Hepatocyte (in vitro differentiated cells): Measurements from ENCODE around the gene PLD1. TPM values are rescaled to one million over a fixed set of nuclear protein-coding genes. Genes with fewer than 3 reads are reported as not detected.

Experiments
- DNase-seq: peaks from one replicate; pipeline ENCODE4 v3.0.0-alpha.2; 2016; ENCODE audit warnings: low spot score
- H2AFZ ChIP-seq: fragments of 200-600 bp; sonication (generic); 2 replicates; pipeline ENCODE4 v1.6.0; 2016; ENCODE audit warnings: antibody characterized with exemption, mild to moderate bottlenecking
- H3K27ac ChIP-seq: fragments of 200-600 bp; sonication (generic); 2 replicates; pipeline ENCODE4 v1.5.1; 2016; ENCODE audit warnings: mild to moderate bottlenecking
- H3K27me3 ChIP-seq: fragments of 200-600 bp; sonication (generic); 2 replicates; pipeline ENCODE4 v1.6.1; 2016
- H3K36me3 ChIP-seq: fragments of 200-600 bp; sonication (generic); replicated peaks from 2 replicates; pipeline ENCODE4 v1.5.1; 2016; ENCODE audit warnings: low read depth; ENCODE audit not compliant: insufficient read depth
- H3K4me1 ChIP-seq: fragments of 200-600 bp; sonication (generic); 2 replicates; pipeline ENCODE4 v1.5.1; 2016; ENCODE audit warnings: mild to moderate bottlenecking, moderate library complexity; ENCODE audit not compliant: insufficient read depth
- H3K4me2 ChIP-seq: fragments of 200-600 bp; sonication (generic); 2 replicates; pipeline ENCODE4 v1.6.0; 2016
- H3K4me3 ChIP-seq: fragments of 200-600 bp; sonication (generic); 2 replicates; pipeline ENCODE4 v1.5.1; 2016; ENCODE audit warnings: mild to moderate bottlenecking
- H3K79me2 ChIP-seq: fragments of 200-600 bp; sonication (generic); 2 replicates; pipeline ENCODE4 v1.6.0; 2017; ENCODE audit warnings: mild to moderate bottlenecking
- H3K9me2 ChIP-seq: fragments of 200-600 bp; sonication (generic); replicated peaks from 2 replicates; pipeline ENCODE4 v1.6.0; 2017; ENCODE audit warnings: mild to moderate bottlenecking; ENCODE audit not compliant: insufficient read depth
- H3K9me3 ChIP-seq: fragments of 200-600 bp; sonication (generic); 2 replicates; pipeline ENCODE4 v1.5.1; 2016; ENCODE audit warnings: low read depth, mild to moderate bottlenecking
- H4K20me1 ChIP-seq: fragments of 200-600 bp; sonication (generic); 2 replicates; pipeline ENCODE4 v1.6.0; 2016; ENCODE audit warnings: mild to moderate bottlenecking; ENCODE audit not compliant: insufficient read depth, poor library complexity, severe bottlenecking
- CTCF ChIP-seq: fragments of 200-600 bp; sonication (generic); IDR thresholded peaks from 2 replicates; pipeline ENCODE4 v1.5.1; 2016; ENCODE audit warnings: antibody characterized with exemption, mild to moderate bottlenecking; ENCODE audit not compliant: poor library complexity
- EZH2 ChIP-seq: fragments of 200-600 bp; sonication (generic); IDR thresholded peaks from 2 replicates; pipeline ENCODE4 v1.6.1; 2016; ENCODE audit warnings: antibody characterized with exemption, mild to moderate bottlenecking, borderline replicate concordance
- EZH2phosphoT487 ChIP-seq: fragments of 200-600 bp; sonication (generic); IDR thresholded peaks from one replicate; pipeline ENCODE4 v1.6.1; 2018; ENCODE audit warnings: antibody characterized with exemption, mild to moderate bottlenecking, low read depth, moderate library complexity; ENCODE audit not compliant: unreplicated experiment, severe bottlenecking
- WGBS: methylation state at CpG from one replicate; pipeline ENCODE4 v1.1.6; 2016; ENCODE audit warnings: low lambda C conversion rate; ENCODE audit errors: missing lambda C conversion rate; 5-methylcytosine and 5-hydroxymethylcytosine counted together
- polyA plus RNA-seq: library from polyadenylated mRNA; unstranded; fragments of >200 nt; fragmentation: Nextera tagmentation; extraction: Ambion mirVana; gene quantifications from 2 replicates; pipeline ENCODE4 v1.2.1, GENCODE V29; 2016
- total RNA-seq: library from RNA; depleted of rRNA; stranded (reverse); fragments of >200 nt; gene quantifications from 2 replicates; pipeline ENCODE4 v1.2.3, GENCODE V29; 2014

Gene PLD1
- total and polyA plus RNA-seq, 2 experiments from 2014 or later: 29.4 to 71.1 TPM

- Histone ChIP-seq H3K9me3 (no peaks in the 10 kb centered on the region), H2AFZ (no peak overlapping the region), H3K36me3 (no peaks in the 10 kb centered on the region), H3K79me2 (no peaks in the 10 kb centered on the region), H3K4me2 (no peak overlapping the region), H3K4me3 (no peak overlapping the region), H3K4me1 (no peaks in the 10 kb centered on the region), H3K9me2 (no peaks in the 10 kb centered on the region), H3K27me3 (no peaks in the 10 kb centered on the region), H4K20me1 (no peaks in the 10 kb centered on the region), H3K27ac (no peak overlapping the region)
- no peak for DNase-seq
- 95% methylated on average over 4 of the region's 4 CpGs for WGBS
- TF ChIP-seq EZH2 (no peak), CTCF (no peak), EZH2phosphoT487 (no peak)
Measured at GRCh38 chr3:171671709-171672108, 138.6 kb downstream of the PLD1 start.

GRCh38 chr3:171666516-171666915, 143.8 kb downstream of the PLD1 start:
- Histone ChIP-seq H3K9me2 (no peaks in the 10 kb centered on the region), H3K9me3 (no peaks in the 10 kb centered on the region), H4K20me1 (no peaks in the 10 kb centered on the region), H3K79me2 (no peaks in the 10 kb centered on the region), H3K27ac (no peak overlapping the region), H3K4me3 (no peak overlapping the region), H3K4me1 (no peaks in the 10 kb centered on the region), H3K36me3 (no peaks in the 10 kb centered on the region), H3K4me2 (no peak overlapping the region), H2AFZ (no peak overlapping the region), H3K27me3 (no peaks in the 10 kb centered on the region)
- 92% methylated on average over 4 of the region's 4 CpGs for WGBS
- DNase-seq: no peak
- TF ChIP-seq CTCF: no peak
- no peak for TF ChIP-seq EZH2
- no peak for TF ChIP-seq EZH2phosphoT487

GRCh38 chr3:171663805-171664204, 146.5 kb downstream of the PLD1 start:
- Histone ChIP-seq H2AFZ (no peak overlapping the region), H3K9me2 (no peaks in the 10 kb centered on the region), H3K79me2 (no peaks in the 10 kb centered on the region), H3K4me2 (no peak overlapping the region), H3K9me3 (no peaks in the 10 kb centered on the region), H3K4me1 (no peaks in the 10 kb centered on the region), H3K36me3 (no peaks in the 10 kb centered on the region), H3K27ac (no peak overlapping the region), H3K27me3 (no peaks in the 10 kb centered on the region), H3K4me3 (no peak overlapping the region), H4K20me1 (no peaks in the 10 kb centered on the region)
- DNase-seq: no peak
- WGBS: 99% methylated on average over 4 of the region's 4 CpGs
- TF ChIP-seq EZH2 (no peak), CTCF (no peak), EZH2phosphoT487 (no peak)

DNA sequence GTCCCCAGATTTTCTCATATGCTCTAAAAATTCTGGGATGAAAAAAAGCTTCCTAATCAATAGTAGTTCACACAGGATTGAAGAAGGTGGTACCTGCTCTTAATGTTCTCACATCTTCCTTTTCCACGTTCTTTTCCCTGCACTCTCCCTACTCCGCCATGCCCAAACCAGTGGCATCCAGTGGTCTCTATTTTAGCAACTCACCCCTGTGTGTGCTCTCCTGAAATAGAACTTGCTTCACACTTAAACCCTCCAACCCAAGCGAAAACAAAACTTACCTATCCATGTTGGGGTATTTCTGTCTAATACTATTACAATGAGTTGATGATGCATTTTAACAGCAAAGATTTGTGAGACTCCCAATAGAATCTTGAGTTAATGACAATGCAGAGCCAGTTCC, 148.8 kb downstream of the PLD1 start:
- DNase-seq: no peak
- H3K9me3 ChIP-seq: no peaks in the 10 kb centered on the region
- no peaks in the 10 kb centered on the region for H3K79me2 ChIP-seq
- H3K27me3 ChIP-seq: no peaks in the 10 kb centered on the region
- H2AFZ ChIP-seq: no peak overlapping the region
- H3K9me2 ChIP-seq: no peaks in the 10 kb centered on the region
- no peak for TF ChIP-seq EZH2phosphoT487
- H4K20me1 ChIP-seq: no peaks in the 10 kb centered on the region
- no peak overlapping the region for H3K4me2 ChIP-seq
- H3K27ac ChIP-seq: no peak overlapping the region
- no peaks in the 10 kb centered on the region for H3K4me1 ChIP-seq
- no peaks in the 10 kb centered on the region for H3K36me3 ChIP-seq
- H3K4me3 ChIP-seq: no peak overlapping the region
- WGBS: 83% methylated on average over 3 of the region's 3 CpGs
